ENCODE results near the gene PRAMEF12. TPM values are rescaled to one million over a fixed set of nuclear protein-coding genes. Genes with fewer than 3 reads are reported as not detected.
"Not testable (repeated sequence)": the region's sequence is repeated elsewhere in the genome, so short reads cannot be mapped to it uniquely, and the experiment has no call there.

Gene PRAMEF12
- total RNA-seq, 2 donors from 2014 or later: not detected

- Histone ChIP-seq H3K27me3 (no peaks in the 10 kb centered on the region), H3K36me3 (no peaks in the 10 kb centered on the region), H3K4me1 (no peaks in the 10 kb centered on the region), H3K9me3 (peaks cover 0 to under 1% of the 10 kb centered on the region in 2 donors), H3K4me3 (no peak overlapping the region), H3K27ac (no peak overlapping the region)
- no peak for TF ChIP-seq CTCF (IDR thresholded peaks at IDR 0.05)
- DNase-seq (ENCODE audit: low spot score): no peak
These were observed 36.4 kb downstream of the PRAMEF12 start for GRCh38 chr1:12809933-12810332.

GRCh38 chr1:12810691-12811408 lies 37.3 kb downstream of the PRAMEF12 start:
- Histone ChIP-seq H3K27me3 (no peaks in the 10 kb centered on the region), H3K4me3 (no peak overlapping the region), H3K4me1 (no peaks in the 10 kb centered on the region), H3K27ac (no peak overlapping the region), H3K36me3 (no peaks in the 10 kb centered on the region), H3K9me3 (no peaks in the 10 kb centered on the region)
- no peak for TF ChIP-seq CTCF (IDR thresholded peaks at IDR 0.05)
- DNase-seq (ENCODE audit: low spot score): no peak

GRCh38 chr1:12811409-12811784 lies 37.9 kb downstream of the PRAMEF12 start:
- Histone ChIP-seq H3K4me3 (no peak overlapping the region), H3K27ac (no peak overlapping the region), H3K27me3 (no peaks in the 10 kb centered on the region), H3K36me3 (no peaks in the 10 kb centered on the region), H3K4me1 (no peaks in the 10 kb centered on the region), H3K9me3 (no peaks in the 10 kb centered on the region)
- no peak for TF ChIP-seq CTCF (IDR thresholded peaks at IDR 0.05)
- DNase-seq (ENCODE audit: low spot score): no peak

GRCh38 chr1:12819061-12819460 lies 45.5 kb downstream of the PRAMEF12 start:
- not testable (repeated sequence) for DNase-seq (ENCODE audit: low spot score)

More at GRCh38 chr1:12819061-12819460, 45.5 kb downstream of the PRAMEF12 start:
- H3K27ac ChIP-seq, H3K27me3 ChIP-seq, H3K9me3 ChIP-seq, H3K36me3 ChIP-seq, H3K4me3 ChIP-seq, H3K4me1 ChIP-seq: not testable (repeated sequence)

Other genes starting within 250 kb of the PRAMEF12 start
- gene DHRS3, start 155.5 kb upstream of the PRAMEF12 start, total RNA-seq: 10 to 100 TPM; 50.4 to 78.9 TPM
- gene AADACL4, start 129.7 kb upstream of the PRAMEF12 start, total RNA-seq: not detected
- not detected for gene AADACL3, start 57.6 kb upstream of the PRAMEF12 start, total RNA-seq
- not detected for gene CFAP107, start 27.5 kb upstream of the PRAMEF12 start, total RNA-seq
- not detected for gene PRAMEF1, start 17.7 kb downstream of the PRAMEF12 start, total RNA-seq
- gene PRAMEF11, start 57.7 kb downstream of the PRAMEF12 start, total RNA-seq: not detected
- not detected for gene HNRNPCL1, start 75.0 kb downstream of the PRAMEF12 start, total RNA-seq
- gene PRAMEF2, start 83.3 kb downstream of the PRAMEF12 start, total RNA-seq: not detected
- gene PRAMEF4, start 112.5 kb downstream of the PRAMEF12 start, total RNA-seq: not detected
- not detected for gene PRAMEF10, start 124.5 kb downstream of the PRAMEF12 start, total RNA-seq
- not detected for gene PRAMEF7, start 142.9 kb downstream of the PRAMEF12 start, total RNA-seq
- gene PRAMEF6, start 173.8 kb downstream of the PRAMEF12 start, total RNA-seq: not detected

All from right atrium auricular region (tissue), 2 donors.